HepG2 (cell line): ENCODE results near the gene SLC9A8. TPM values are rescaled to one million over a fixed set of nuclear protein-coding genes. Genes with fewer than 3 reads are reported as not detected.

ENCODE experiments used
- FOXA1 ChIP-seq, 2 experiments: fragments of 450-650 bp in 1 of 2; sonication (generic) in 1 of 2; formaldehyde crosslinking in 1 of 2; IDR thresholded peaks; 2 replicates each; pipeline versions ENCODE4 v1.4.0 to v1.6.1; 2016 to 2020; ENCODE audit warnings: missing genetic modification reagents in 1 of 2
- FOXA3 ChIP-seq: IDR thresholded peaks from 2 replicates; pipeline ENCODE4 v1.6.1; 2016; ENCODE audit warnings: missing genetic modification reagents, missing compliant biosample characterization
- HMGA1 ChIP-seq: sonication (generic); formaldehyde crosslinking; conservative IDR thresholded peaks from 2 replicates; pipeline ENCODE4 v1.4.0; 2020; ENCODE audit warnings: missing genetic modification reagents
- NFE2L2 ChIP-seq: fragments of 150-350 bp; IDR thresholded peaks from 2 replicates; pipeline ENCODE4 v1.6.1; 2014; ENCODE audit warnings: low read length
- RFXANK ChIP-seq: IDR thresholded peaks from 2 replicates; pipeline ENCODE4 v1.6.1; 2016
- RXRA ChIP-seq: sonication (generic); formaldehyde crosslinking; IDR thresholded peaks from 2 replicates; pipeline ENCODE4 v1.5.1; 2020; ENCODE audit warnings: missing genetic modification reagents
- SIN3B ChIP-seq: fragments of 150-350 bp; IDR thresholded peaks from 2 replicates; pipeline ENCODE4 v1.6.1; 2014; ENCODE audit warnings: low read length
- ZNF781 ChIP-seq: sonication (generic); formaldehyde crosslinking; IDR thresholded peaks from 2 replicates; pipeline ENCODE4 v1.5.1; 2020; ENCODE audit warnings: borderline replicate concordance, mild to moderate bottlenecking, missing genetic modification reagents; ENCODE audit errors: not compliant biosample characterization
- polyA plus RNA-seq, 8 experiments: library from polyadenylated mRNA; depleted of rRNA in 3 of 8; stranded (reverse) in 7 of 8; unstranded in 1 of 8; fragments of >200 nt; fragmentation: Illumina TruSeq in 4 of 8; extraction: Trizol in 4 of 8; gene quantifications; 2 replicates each; pipeline versions ENCODE4 v1.2.1 to v1.2.3, GENCODE V29; 2011 to 2016; ENCODE audit warnings: low read depth in 4 of 8, missing spikeins in 1 of 8, mixed read lengths in 1 of 8; ENCODE audit not compliant: insufficient read depth in 1 of 8
- total RNA-seq, 5 experiments: library from RNA; depleted of rRNA; stranded (reverse); fragments of >200 nt; fragmentation: Illumina TruSeq; extraction: Trizol; gene quantifications; 2 replicates each; pipeline ENCODE4 v1.2.3, GENCODE V29; 2016; ENCODE audit warnings: low read depth in 1 of 5
- TF ChIP-seq, protein P1 (sequence below): sonication (generic); formaldehyde crosslinking; conservative IDR thresholded peaks from 2 replicates; pipeline ENCODE4 v1.4.0; 2020; ENCODE audit warnings: mild to moderate bottlenecking, missing genetic modification reagents, moderate library complexity
- TF ChIP-seq, protein P2 (sequence below): IDR thresholded peaks from 2 replicates; pipeline ENCODE4 v1.6.1; 2012; ENCODE audit warnings: low read length, improper control_type of control experiment
- TF ChIP-seq, protein P3 (sequence below): sonication (generic); formaldehyde crosslinking; IDR thresholded peaks from 2 replicates; pipeline ENCODE4 v1.4.0; 2020; ENCODE audit warnings: missing genetic modification reagents
- TF ChIP-seq, protein P4 (sequence below): sonication (generic); formaldehyde crosslinking; IDR thresholded peaks from 2 replicates; pipeline ENCODE4 v1.5.1; 2020; ENCODE audit warnings: mild to moderate bottlenecking, missing genetic modification reagents, moderate library complexity
- TF ChIP-seq, protein P5 (sequence below): sonication (generic); formaldehyde crosslinking; IDR thresholded peaks from 2 replicates; pipeline ENCODE4 v1.5.0; 2020; ENCODE audit warnings: mild to moderate bottlenecking, missing genetic modification reagents

SLC9A8 gene
- total and polyA plus RNA-seq, 2 of the 13 experiments (the other 11 are each of a cell fraction or from before 2014, with no cell fraction given): 4.1 to 7.4 TPM

DNA sequence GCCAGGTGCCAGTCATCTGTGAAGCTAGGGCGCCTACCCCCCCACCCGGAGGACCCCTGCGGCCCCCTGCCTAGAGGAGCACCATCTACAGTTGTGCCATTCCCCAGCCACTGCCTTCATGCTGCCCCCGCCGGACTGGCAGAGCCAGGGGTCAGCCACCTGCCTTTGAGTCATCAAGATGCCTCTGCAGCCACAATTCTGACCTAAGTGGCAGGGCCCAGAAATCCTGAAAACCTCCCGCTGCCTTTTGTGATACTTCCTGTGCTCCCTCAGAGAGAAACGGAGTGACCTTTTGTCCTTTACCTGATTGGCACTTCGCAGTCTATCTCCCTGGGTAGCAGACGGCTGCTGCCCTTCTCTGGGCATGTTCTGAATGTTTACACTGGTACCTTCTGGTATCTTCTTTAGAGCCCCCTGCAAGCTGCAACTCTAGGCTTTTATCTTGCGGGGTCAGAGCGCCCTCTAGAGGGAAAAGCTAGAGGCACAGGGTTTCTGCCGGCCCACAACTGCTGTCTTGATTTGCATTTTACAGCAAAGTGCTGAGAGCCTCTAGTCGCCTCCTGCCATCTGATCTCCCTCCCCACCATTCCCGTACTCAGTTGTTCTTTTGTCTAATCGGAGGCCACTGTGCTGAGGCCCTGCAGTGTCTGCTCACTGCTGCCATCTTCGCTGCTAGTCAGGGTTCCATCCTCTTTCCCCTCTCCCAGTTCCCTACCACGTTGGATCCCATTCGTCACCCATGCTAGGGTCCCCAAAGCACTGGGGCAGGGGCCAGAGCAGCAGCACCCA is 75.8 kb downstream of the SLC9A8 start (continued):
- TF ChIP-seq, protein P1, sequence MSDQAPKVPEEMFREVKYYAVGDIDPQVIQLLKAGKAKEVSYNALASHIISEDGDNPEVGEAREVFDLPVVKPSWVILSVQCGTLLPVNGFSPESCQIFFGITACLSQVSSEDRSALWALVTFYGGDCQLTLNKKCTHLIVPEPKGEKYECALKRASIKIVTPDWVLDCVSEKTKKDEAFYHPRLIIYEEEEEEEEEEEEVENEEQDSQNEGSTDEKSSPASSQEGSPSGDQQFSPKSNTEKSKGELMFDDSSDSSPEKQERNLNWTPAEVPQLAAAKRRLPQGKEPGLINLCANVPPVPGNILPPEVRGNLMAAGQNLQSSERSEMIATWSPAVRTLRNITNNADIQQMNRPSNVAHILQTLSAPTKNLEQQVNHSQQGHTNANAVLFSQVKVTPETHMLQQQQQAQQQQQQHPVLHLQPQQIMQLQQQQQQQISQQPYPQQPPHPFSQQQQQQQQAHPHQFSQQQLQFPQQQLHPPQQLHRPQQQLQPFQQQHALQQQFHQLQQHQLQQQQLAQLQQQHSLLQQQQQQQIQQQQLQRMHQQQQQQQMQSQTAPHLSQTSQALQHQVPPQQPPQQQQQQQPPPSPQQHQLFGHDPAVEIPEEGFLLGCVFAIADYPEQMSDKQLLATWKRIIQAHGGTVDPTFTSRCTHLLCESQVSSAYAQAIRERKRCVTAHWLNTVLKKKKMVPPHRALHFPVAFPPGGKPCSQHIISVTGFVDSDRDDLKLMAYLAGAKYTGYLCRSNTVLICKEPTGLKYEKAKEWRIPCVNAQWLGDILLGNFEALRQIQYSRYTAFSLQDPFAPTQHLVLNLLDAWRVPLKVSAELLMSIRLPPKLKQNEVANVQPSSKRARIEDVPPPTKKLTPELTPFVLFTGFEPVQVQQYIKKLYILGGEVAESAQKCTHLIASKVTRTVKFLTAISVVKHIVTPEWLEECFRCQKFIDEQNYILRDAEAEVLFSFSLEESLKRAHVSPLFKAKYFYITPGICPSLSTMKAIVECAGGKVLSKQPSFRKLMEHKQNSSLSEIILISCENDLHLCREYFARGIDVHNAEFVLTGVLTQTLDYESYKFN (CRISPR knock-in tag): no peak
- no peak for TF ChIP-seq NFE2L2
- TF ChIP-seq, protein P2, sequence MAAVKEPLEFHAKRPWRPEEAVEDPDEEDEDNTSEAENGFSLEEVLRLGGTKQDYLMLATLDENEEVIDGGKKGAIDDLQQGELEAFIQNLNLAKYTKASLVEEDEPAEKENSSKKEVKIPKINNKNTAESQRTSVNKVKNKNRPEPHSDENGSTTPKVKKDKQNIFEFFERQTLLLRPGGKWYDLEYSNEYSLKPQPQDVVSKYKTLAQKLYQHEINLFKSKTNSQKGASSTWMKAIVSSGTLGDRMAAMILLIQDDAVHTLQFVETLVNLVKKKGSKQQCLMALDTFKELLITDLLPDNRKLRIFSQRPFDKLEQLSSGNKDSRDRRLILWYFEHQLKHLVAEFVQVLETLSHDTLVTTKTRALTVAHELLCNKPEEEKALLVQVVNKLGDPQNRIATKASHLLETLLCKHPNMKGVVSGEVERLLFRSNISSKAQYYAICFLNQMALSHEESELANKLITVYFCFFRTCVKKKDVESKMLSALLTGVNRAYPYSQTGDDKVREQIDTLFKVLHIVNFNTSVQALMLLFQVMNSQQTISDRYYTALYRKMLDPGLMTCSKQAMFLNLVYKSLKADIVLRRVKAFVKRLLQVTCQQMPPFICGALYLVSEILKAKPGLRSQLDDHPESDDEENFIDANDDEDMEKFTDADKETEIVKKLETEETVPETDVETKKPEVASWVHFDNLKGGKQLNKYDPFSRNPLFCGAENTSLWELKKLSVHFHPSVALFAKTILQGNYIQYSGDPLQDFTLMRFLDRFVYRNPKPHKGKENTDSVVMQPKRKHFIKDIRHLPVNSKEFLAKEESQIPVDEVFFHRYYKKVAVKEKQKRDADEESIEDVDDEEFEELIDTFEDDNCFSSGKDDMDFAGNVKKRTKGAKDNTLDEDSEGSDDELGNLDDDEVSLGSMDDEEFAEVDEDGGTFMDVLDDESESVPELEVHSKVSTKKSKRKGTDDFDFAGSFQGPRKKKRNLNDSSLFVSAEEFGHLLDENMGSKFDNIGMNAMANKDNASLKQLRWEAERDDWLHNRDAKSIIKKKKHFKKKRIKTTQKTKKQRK: no peak
- no peak for TF ChIP-seq SIN3B
- no peak for TF ChIP-seq FOXA1 (IDR thresholded peaks at IDR 0.05)
- TF ChIP-seq FOXA1 (CRISPR knock-in tag; IDR thresholded peaks at IDR 0.05): no peak
- TF ChIP-seq HMGA1 (CRISPR knock-in tag): no peak
- no peak for TF ChIP-seq FOXA3
- TF ChIP-seq RXRA (CRISPR knock-in tag): no peak; the same call in 1 of the 2 replicates
- TF ChIP-seq, protein P3, sequence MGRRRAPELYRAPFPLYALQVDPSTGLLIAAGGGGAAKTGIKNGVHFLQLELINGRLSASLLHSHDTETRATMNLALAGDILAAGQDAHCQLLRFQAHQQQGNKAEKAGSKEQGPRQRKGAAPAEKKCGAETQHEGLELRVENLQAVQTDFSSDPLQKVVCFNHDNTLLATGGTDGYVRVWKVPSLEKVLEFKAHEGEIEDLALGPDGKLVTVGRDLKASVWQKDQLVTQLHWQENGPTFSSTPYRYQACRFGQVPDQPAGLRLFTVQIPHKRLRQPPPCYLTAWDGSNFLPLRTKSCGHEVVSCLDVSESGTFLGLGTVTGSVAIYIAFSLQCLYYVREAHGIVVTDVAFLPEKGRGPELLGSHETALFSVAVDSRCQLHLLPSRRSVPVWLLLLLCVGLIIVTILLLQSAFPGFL (CRISPR knock-in tag): no peak
- TF ChIP-seq RFXANK (CRISPR knock-in tag): no peak
- TF ChIP-seq ZNF781 (CRISPR knock-in tag): no peak
- TF ChIP-seq, protein P4, sequence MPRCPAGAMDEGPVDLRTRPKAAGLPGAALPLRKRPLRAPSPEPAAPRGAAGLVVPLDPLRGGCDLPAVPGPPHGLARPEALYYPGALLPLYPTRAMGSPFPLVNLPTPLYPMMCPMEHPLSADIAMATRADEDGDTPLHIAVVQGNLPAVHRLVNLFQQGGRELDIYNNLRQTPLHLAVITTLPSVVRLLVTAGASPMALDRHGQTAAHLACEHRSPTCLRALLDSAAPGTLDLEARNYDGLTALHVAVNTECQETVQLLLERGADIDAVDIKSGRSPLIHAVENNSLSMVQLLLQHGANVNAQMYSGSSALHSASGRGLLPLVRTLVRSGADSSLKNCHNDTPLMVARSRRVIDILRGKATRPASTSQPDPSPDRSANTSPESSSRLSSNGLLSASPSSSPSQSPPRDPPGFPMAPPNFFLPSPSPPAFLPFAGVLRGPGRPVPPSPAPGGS (CRISPR knock-in tag): no peak
- TF ChIP-seq, protein P5, sequence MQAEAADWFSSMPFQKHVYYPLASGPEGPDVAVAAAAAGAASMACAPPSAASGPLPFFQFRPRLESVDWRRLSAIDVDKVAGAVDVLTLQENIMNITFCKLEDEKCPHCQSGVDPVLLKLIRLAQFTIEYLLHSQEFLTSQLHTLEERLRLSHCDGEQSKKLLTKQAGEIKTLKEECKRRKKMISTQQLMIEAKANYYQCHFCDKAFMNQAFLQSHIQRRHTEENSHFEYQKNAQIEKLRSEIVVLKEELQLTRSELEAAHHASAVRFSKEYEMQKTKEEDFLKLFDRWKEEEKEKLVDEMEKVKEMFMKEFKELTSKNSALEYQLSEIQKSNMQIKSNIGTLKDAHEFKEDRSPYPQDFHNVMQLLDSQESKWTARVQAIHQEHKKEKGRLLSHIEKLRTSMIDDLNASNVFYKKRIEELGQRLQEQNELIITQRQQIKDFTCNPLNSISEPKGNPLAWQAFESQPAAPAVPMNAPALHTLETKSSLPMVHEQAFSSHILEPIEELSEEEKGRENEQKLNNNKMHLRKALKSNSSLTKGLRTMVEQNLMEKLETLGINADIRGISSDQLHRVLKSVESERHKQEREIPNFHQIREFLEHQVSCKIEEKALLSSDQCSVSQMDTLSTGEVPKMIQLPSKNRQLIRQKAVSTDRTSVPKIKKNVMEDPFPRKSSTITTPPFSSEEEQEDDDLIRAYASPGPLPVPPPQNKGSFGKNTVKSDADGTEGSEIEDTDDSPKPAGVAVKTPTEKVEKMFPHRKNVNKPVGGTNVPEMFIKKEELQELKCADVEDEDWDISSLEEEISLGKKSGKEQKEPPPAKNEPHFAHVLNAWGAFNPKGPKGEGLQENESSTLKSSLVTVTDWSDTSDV (CRISPR knock-in tag): no peak
